ENCODE results near the gene PTN.

DNA sequence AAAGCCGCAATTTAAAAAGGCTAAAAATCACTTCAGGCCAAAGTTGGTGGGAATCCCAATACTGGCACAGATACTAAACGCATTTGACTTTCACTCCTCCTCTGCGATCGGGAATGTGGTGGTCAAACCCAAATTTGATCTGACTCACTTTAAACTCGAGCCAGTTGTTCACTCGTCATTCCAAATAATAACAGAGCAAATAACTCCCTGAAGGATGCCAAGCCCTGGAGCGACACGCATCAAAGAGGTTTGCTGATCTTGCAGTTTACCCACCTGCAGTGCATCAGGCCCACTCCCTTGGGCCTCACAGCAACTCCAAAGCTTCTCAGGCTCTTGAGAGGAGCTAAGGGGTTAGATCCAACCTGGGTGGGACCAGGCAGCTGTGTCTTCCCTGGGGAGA lies 12.2 kb downstream of the PTN start:
- TF ChIP-seq, protein P1, sequence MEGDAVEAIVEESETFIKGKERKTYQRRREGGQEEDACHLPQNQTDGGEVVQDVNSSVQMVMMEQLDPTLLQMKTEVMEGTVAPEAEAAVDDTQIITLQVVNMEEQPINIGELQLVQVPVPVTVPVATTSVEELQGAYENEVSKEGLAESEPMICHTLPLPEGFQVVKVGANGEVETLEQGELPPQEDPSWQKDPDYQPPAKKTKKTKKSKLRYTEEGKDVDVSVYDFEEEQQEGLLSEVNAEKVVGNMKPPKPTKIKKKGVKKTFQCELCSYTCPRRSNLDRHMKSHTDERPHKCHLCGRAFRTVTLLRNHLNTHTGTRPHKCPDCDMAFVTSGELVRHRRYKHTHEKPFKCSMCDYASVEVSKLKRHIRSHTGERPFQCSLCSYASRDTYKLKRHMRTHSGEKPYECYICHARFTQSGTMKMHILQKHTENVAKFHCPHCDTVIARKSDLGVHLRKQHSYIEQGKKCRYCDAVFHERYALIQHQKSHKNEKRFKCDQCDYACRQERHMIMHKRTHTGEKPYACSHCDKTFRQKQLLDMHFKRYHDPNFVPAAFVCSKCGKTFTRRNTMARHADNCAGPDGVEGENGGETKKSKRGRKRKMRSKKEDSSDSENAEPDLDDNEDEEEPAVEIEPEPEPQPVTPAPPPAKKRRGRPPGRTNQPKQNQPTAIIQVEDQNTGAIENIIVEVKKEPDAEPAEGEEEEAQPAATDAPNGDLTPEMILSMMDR (conservative IDR thresholded peaks at IDR 0.05): no peak
- no peak for TF ChIP-seq EZH2 (IDR thresholded peaks at IDR 0.05; ENCODE audit: low read depth)
